GM21447 (cell line): Measurements from ENCODE around the gene ESR2.
"Not testable (repeated sequence)": the region's sequence is repeated elsewhere in the genome, so short reads cannot be mapped to it uniquely, and the experiment has no call there.

Experiments used
- ATAC-seq: cut with Tn5 transposase; IDR thresholded peaks from one replicate; pipeline ENCODE4 v1.9.1; 2021; ENCODE audit not compliant: unreplicated experiment

Gene ESR2

DNA sequence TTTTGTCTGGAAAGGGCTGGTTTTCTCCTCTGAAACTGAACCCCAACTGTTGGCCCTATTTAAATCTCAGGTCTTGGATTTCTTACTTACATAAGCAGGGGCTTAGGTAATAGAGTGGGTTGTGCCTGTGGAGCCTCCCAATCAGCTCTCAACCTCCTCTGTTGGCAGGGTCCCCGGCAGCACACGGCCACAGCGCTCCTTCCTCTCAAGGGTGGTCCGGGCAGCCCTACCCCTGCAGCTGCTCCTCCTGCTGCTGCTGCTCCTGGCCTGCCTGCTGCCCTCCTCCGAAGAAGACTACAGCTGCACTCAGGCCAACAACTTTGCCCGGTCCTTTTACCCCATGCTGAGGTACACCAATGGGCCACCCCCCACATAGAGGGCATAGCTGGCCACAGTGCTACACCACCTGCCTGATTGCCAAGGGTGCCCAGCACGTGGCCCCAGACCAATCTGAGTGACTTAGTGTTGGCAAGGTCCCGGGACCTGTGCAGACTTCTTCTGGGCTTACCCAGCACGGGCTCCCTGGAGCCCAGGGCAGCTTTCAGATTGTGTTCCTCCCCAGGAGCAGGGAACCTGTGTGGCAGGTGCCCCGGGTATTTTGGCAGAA lies 68.9 kb downstream of the ESR2 start:
- no peak for ATAC-seq

DNA sequence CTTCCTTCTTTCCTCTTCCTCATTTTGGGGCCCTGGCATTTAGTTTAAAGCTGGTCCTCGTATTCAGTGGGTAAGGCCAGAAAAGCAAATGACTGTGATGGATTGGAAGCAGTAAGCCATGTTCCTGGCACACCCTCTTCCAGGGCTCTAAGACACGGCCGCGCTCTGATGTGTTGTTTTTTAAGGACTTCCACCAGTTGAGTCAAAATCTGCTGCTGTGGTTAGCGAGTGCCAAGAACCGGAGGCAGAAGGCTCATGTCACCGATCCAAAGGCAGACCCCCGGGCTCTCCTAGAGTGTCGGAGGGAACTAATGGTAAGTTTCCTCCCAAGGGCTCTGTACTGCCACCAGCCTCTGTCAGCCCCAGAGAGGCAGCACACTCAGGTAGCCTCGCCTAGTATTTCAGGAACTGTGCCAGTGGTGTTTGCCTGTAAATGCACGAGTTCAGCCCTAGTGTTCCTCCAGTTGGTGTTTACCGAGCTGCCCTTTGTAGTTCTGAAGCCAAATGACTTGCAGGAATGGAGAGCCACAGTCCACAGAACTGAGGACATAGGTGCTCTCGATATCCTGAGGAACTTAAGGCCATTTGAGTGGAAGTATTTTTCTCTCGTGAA lies 72.7 kb downstream of the ESR2 start:
- ATAC-seq, result no peak

- no peak for ATAC-seq
Observed at GRCh38 chr14:64220466-64220865, 73.7 kb downstream of the ESR2 start.

- ATAC-seq, result no peak
Observed at GRCh38 chr14:64220056-64220455, 74.1 kb downstream of the ESR2 start.

GRCh38 chr14:64218344-64219240 lies 75.6 kb downstream of the ESR2 start:
- peak; percentile 43 for ATAC-seq

DNA sequence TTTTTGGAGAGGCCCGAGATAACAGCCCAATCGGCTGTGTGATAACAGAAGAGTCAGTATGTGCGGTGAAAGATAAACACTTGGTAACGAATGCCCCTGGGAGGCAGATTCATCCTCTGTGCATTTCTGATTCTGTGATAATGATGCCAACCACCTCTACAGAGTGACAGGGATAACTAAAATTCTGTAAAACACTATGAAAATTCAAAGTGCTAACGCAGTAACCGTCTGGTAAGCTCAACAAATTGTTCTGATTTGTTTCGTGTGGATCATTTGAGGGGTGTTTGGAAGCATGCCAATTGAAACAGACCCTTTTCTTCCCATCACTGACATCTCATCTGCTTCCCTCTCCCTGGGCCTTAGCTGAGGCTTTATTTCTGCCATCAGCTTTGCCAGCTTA lies 76.3 kb downstream of the ESR2 start:
- peak; percentile 6 for ATAC-seq

DNA sequence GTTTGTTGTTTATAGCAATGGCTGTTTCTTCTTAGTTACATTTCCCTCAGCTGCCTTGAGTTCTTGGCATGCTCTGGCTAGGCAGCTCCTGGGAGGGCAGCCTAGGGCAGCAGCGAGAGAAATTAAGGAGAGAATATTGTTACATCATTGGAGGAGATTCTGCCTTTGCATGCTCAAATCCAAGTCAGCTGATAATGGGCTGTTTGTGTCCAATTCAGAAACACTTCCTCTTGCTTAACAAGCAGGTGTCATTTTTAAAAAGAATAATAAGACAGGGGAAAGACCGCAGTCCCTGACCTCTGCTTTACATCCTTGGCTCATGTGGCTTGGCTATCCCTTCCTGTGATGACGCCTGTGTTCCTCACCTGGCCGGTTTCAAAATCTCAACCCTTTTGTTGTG lies 76.9 kb downstream of the ESR2 start:
- ATAC-seq, result peak; percentile 55

DNA sequence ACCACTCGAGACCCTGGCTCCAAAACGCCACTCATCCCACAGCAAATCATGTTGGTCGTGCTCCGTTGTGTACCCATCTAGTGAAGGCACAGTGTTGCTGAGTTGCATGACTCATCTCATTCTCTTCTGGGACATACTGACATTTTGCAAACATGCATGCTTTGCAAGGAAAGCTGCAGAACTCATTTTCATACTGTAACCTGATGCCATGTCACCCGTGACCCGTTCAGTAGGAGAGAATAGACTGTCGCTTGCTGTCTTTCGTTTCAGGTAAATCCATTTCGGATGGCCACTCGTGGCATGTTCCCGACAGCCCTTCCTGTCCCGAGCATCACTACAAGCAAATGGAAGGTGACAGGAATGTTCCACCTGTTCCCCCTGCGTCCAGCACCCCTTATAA lies 78.2 kb downstream of the ESR2 start:
- no peak for ATAC-seq

DNA sequence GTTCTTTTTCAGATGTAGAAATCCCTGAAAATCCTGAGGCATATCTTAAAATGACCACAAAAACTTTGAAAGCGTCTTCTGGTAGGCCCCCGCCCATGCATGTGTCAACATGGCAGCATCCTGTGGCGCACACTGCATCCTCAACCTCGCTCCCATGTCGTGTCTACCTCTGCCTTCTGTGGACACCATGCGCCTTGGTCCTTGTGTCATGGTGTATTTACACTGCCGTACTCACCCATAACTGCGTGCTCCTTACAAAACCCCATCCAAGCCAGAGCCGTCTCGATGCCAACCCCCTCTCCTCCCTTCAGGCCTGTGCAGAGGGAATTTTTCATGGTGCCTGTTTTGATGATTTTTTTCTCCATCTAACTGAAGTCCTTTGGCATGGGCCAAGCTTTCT lies 78.9 kb downstream of the ESR2 start:
- no peak for ATAC-seq

DNA sequence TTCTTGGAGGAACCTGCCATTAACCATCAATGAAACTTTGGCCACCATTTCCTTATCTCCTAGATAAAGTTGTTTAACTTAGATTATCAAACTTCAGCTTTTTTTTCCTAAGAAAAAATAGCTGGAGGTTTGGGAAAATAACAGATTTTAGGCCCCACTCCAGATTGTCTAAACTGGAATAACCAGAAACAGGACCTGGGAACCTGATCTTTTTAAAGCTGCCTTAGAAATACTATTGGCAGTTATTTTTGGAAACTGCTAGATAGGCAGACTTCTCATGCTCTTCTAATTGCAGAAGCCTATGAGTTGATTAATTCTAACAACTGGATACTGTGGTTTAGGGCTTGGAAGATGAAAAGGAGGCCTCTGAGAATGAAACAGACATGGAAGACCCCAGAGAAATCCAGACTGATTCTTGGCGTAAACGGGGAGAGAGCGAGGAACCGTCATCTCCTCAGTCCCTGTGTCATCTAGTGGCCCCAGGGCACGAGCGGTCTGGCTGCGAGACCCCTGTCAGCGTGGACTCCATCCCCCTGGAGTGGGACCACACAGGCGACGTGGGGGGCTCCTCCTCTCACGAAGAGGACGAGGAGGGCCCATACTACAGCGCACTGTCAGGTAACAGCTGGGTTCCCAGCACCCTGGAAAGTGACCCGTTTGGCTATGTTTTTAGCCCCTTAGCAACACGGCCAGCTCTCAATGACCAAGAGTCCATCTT lies 80.2 kb downstream of the ESR2 start:
- no peak for ATAC-seq

- ATAC-seq, result no peak
Observed at GRCh38 chr14:64213086-64213485, 81.1 kb downstream of the ESR2 start.

DNA sequence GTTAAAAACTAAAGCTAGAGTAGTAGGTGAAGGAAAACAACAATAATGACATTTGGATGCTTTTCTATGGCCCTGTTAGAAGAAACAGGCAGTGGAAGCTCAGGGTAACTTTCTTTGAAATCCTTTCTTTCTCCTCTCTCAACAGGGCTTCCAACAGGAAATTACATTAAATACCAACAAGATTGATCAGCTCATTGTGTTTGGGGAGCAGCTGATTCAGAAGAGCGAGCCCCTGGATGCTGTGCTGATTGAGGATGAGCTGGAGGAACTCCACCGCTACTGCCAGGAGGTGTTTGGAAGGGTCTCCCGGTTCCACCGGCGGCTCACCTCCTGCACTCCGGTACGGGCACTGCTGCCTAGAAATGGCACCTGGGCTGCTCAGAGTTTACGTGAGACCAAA lies 81.5 kb downstream of the ESR2 start:
- no peak for ATAC-seq

DNA sequence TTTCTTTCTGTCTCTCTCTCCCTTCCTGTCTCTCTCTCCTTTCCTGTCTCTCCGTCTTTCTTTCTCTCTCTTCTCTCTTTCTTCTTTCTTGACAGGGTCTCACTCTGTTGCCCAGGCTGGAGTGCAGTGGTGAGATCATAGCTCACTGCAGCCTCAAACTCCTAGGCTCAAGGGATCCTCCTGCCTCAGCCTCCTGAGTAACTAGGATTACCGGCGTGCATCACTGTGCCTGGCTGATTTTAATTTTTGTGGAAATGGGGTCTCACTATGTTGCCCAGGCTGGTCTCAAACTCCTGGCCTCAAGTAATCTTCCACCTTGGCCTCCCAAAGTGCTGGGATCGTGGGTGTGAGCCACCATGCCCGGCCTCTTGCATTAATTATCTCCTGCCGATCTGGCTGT lies 83.3 kb downstream of the ESR2 start:
- ATAC-seq, result not testable (repeated sequence)

DNA sequence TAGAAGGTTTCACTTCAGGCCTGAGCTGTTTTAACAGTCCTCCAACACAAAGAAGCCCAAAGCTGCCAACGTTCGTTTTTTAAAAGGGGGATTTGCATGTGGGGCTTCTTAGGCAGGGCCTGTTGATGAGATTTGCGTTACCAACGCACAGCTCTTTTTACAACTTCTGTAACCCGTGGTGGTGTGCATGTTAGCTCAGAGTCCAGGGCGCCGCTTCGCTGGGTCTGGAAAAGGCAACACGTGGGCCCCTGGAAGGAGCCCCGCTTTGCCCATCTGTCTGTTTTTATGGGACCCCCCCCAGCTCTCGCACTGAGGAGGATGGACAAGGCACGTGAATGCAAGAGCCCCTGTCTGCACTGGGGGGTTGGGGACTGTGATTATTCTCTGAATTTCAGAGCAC lies 84.0 kb downstream of the ESR2 start:
- no peak for ATAC-seq

GRCh38 chr14:64209444-64210131 lies 84.6 kb downstream of the ESR2 start:
- peak; percentile 92 for ATAC-seq

DNA sequence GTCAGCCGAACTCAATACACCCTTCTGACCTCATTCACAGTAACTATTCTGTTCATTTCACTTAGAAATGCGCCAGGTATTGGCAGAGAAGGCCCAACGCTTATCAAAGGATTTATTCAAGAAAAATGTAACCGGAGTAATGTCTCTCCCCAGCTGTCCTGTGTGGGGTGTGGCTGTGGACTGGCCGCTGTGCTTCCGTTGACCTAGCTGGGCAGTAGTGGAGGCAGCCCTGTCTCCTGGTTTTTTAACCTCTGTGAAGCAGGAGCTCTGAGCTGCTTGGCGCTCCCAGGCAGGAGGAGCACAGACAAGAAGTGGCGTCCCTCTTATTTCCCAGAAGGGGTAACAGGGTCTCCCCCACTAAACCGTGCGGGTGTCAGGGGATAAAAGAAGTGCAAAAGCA lies 85.2 kb downstream of the ESR2 start:
- no peak for ATAC-seq

- ATAC-seq, result no peak
Observed at GRCh38 chr14:64208261-64208660, 85.9 kb downstream of the ESR2 start.

GRCh38 chr14:64203366-64204006 lies 90.7 kb downstream of the ESR2 start:
- ATAC-seq, result no peak

GRCh38 chr14:64202716-64203115 lies 91.5 kb downstream of the ESR2 start:
- no peak for ATAC-seq

- no peak for ATAC-seq
Observed at GRCh38 chr14:64201921-64202545, 92.1 kb downstream of the ESR2 start.
